GM18505 (cell line): ENCODE results near the gene NRP1.

Experiments used
- ATAC-seq: cut with Tn5 transposase; IDR thresholded peaks from one replicate; pipeline ENCODE4 v1.9.1; 2021; ENCODE audit not compliant: unreplicated experiment
- POLR2A ChIP-seq: IDR thresholded peaks from 4 replicates; pipeline ENCODE4 v1.6.1; 2011; ENCODE audit warnings: borderline replicate concordance; ENCODE audit not compliant: insufficient read depth, insufficient read length; ENCODE audit errors: extremely low read depth

Gene NRP1

DNA sequence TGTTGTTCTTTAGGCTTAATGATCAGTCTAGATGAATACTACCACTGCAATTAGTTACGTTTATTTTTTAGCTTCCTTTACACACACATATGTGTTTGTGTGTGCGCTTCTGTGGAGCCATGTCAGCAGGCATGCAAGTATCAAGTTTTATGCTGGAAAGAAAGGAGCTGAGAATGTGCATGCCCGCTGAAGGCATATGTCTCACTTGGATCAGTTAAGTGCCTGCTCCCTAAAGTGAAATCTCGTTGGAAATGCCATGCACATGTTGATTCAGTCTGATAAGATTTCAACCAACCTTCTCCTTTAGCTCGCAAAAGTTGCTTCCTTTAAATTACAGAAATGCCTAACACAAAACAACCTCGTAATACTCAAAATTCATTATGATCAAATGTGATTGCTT is 10.7 kb downstream of the NRP1 start:
- no peak for ATAC-seq
- no peak for TF ChIP-seq POLR2A

DNA sequence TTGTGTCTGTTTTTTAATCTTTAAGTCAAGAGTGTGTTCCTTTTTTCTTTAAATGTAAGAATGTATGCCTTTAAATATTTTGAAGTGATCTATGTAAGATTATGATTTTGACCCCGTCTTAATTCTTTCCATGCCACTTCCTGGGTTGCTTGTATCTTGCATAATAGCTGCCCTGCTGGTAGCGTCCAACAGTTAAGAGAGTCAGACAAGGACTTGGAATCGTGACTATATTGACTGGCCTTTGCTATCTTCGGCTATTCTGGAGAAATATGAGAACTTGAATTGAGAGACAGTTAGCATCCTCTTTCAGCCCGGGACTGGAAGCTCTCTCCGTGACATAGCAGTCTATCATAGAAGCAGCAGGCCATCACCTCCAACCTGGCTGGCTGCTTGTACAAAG is 13.0 kb downstream of the NRP1 start:
- TF ChIP-seq POLR2A = no peak
- ATAC-seq = no peak

- no peak for ATAC-seq
- no peak for TF ChIP-seq POLR2A
Observed at GRCh38 chr10:33320288-33320687, 14.2 kb downstream of the NRP1 start.

- TF ChIP-seq POLR2A = no peak
- no peak for ATAC-seq
Observed at GRCh38 chr10:33315891-33316290, 18.6 kb downstream of the NRP1 start.

GRCh38 chr10:33314811-33315561 is 19.5 kb downstream of the NRP1 start:
- ATAC-seq = no peak

GRCh38 chr10:33311640-33312039 is 22.8 kb downstream of the NRP1 start:
- ATAC-seq = no peak
- TF ChIP-seq POLR2A = no peak

More at GRCh38 chr10:33314811-33315561, 19.5 kb downstream of the NRP1 start:
- no peak for TF ChIP-seq POLR2A

DNA sequence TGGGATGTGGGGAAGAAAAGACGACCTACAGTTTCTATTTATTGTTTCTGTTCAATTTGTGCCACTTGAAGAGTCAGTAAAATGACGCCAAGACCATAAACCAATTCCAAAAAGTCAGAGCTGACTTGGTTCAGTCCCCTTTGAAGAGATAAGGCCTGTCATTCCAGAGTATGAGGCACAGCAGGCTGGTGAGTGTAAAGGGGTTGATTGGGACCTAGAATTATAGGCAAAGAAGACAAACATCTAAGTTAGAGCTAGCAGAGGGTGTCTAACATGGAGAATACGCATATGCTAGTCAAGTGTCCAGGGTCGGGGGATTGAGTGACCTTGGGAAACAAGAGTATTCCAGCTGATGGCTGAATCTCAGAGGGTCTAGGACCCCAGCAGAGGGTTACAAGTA is 23.6 kb downstream of the NRP1 start:
- no peak for ATAC-seq

GRCh38 chr10:33309406-33309805 is 25.1 kb downstream of the NRP1 start:
- no peak for TF ChIP-seq POLR2A
- ATAC-seq = no peak

More for the DNA sequence above, 23.6 kb downstream of the NRP1 start:
- no peak for TF ChIP-seq POLR2A

GRCh38 chr10:33307835-33308234 is 26.6 kb downstream of the NRP1 start:
- ATAC-seq = no peak
- TF ChIP-seq POLR2A = no peak

- ATAC-seq = no peak
- no peak for TF ChIP-seq POLR2A
Observed at GRCh38 chr10:33306701-33307519, 27.6 kb downstream of the NRP1 start.

GRCh38 chr10:33306126-33306525 is 28.3 kb downstream of the NRP1 start:
- no peak for ATAC-seq
- TF ChIP-seq POLR2A = no peak

GRCh38 chr10:33304423-33305225 is 29.8 kb downstream of the NRP1 start:
- ATAC-seq = no peak
- no peak for TF ChIP-seq POLR2A

DNA sequence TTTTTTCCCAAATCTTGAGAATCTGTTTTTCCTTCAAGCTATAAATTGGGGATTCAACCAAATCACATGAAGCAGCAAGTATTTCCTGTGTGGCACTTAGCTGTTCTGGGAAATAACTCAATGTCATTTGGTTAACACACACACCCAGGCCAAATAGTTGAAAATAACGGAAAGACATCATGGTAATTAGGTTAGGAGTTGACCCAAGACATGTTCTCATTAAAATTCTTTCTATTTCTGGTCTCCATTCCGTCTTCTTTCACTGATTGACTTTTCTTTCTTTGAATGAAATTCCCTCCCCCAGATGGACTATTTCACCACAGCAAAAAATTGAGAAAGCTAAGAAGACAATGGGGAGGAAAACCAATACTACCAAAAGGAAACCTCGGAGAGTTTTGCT is 30.5 kb downstream of the NRP1 start:
- no peak for TF ChIP-seq POLR2A
- no peak for ATAC-seq
